ENCODE measurements around the gene CHMP2A. TPM values are rescaled to one million over a fixed set of nuclear protein-coding genes. Genes with fewer than 3 reads are reported as not detected.
"Not testable (repeated sequence)": the region's sequence is repeated elsewhere in the genome, so short reads cannot be mapped to it uniquely, and the experiment has no call there.

CHMP2A gene
- total RNA-seq, 1 experiment from 2014 or later, result 236 TPM

DNA sequence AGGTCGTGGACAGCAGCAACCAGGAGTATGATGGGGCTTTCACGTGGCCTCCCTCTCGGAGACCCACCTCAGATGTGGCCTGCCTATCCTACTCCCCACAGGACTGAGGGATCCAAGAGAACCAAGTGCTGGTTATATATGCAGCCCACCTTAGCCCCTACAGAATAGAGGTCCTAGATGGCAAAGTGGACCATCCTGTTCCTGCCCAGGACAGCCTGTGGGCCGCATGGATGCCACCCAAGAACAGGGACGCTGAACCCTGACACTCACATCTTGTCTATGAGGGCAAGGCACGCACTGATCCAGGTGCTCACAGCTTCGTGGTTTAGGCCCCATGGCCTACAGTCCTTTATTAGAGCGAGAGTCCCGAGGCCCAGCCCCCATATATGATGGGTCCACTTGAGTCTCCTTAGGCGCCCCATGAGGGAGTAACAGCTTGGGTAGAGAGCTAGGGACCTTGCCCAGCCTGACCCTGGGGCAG is 41.7 kb downstream of the CHMP2A start:
- peak; percentile 28 for DNase-seq (ENCODE audit: low spot score)

DNA sequence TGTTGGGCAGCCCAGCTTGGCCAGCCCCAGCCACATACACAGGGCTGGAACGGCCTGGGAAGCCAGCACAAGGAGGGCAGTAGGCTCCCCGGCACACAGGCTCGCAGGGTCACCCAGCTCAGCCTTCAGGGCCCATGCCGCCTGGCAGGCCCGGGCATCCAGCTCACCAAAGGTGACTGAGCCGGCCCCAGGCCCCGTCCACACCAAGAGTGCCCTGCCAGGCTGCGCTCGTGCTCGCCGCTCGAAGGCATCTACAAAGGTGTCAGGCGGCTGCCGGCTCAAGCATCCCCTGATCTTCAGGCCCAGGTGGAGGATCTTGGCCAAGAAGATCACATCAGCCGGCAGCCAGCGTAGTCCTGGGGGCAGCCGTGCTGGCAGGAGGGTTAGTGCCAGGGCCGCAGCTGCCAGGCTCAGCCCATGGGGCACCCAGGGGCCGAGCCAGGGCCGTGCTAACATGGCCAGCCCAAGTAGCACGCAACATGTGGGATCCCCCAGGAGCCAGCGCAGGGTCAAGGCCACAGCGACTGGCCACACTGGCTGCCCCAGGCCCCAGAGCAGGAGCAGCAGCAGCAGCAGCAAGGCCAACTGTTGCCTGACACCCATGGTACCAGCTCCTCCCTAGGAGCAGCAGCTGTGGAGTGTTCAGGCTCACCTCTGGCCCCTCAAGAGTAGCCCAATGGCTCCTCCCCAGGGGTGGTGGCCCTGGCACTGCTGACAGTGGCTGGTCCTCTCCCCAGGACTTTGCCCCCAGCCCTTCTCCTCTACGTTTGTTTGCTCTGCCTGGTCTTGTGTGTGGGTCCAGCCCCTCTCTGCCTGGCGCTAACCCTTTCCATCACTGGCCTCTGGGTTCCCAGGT is 43.3 kb downstream of the CHMP2A start, which contains the start of gene SLC27A5:
Gene SLC27A5, minus strand, starts transcription at position 640 of the 856 bp plus-strand sequence. Its CDS starts 37 bp downstream, at position 603.
- peak; percentile 61 for DNase-seq (ENCODE audit: low spot score)

DNA sequence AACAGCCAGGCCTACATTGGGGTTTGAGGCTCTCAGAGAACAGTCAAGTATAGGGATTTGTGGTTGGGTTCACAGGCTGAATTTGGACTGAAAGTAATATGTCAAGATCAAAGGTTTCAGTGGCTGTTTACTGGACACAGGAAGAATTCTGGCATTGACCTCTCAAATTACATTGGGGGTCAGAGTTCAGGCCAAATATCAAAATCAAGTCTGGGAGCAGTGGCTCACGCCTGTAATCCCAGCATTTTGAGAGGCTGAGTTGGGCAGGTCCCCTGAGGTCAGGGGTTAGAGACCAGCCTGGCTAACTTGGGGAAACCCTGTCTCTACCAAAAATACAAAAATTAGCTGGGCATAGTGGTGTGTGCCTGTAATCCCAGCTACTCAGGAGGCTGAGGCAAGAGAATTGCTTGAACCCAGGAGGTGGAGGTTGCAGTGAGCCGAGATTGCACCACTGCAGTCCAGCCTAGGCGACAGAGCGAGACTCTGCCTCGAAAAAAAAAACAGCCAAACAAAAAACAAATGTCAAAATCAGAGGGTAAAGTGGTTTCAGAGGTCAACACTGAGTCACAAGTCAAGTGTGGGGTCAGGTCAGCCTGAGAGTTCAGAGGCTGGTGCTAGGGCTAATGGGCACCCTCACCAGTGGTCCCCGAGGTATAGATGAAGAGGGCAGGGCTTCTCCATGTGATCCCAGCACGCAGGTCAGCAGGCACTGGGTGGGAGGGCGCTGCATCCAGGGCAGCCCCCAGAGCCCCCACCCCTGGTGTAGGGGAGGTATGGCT is 44.6 kb downstream of the CHMP2A start:
- DNase-seq (ENCODE audit: low spot score), result no peak

GRCh38 chr19:58509731-58510083 is 45.2 kb downstream of the CHMP2A start:
- DNase-seq (ENCODE audit: low spot score), result no peak

DNA sequence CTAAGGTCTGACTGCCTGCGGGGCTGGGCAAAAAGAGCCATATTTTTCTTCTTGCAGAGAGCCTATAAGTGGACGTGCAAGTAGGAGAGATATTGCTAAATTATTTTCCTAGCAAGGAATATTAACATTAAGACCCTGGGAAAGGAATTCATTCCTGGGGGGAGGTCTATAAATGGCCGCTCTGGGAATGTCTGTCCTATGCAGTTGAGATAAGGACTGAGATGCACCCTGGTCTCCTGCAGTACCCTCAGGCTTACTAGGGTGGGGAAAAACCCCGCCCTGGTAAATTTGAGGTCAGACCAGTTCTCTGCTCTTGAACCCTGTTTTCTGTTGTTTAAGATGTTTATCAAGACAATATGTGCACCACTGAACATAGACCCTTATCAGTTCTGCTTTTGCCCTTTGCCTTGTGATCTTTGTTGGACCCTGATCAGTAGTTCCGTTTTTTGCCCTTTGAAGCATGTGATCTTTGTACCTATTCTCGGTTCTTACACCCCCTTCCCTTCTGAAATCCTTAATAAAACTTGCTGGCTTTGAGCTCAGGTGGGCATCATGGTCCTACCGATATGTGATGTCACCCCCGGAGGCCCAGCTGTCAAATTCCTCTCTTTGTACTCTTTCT is 47.2 kb downstream of the CHMP2A start:
- not testable (repeated sequence) for DNase-seq (ENCODE audit: low spot score)

Small RNA genes lying within 50 kb of the gene (small RNA-seq; reads per million reads assigned to genes)
- gene MIR6807 (0.29 reads per million), gene RN7SL525P (not detected)

Other genes starting within 250 kb of the CHMP2A start
- 74.2 and 83.4 TPM in 2 replicates for gene ERVK3-1, start 249.7 kb downstream of the CHMP2A start, total RNA-seq (2014; rRNA removed; shearing (Covaris generic))
- 3.6 and 3.7 TPM in 2 replicates for gene ZSCAN22, start 228.1 kb downstream of the CHMP2A start, total RNA-seq (2014; rRNA removed; shearing (Covaris generic))
- 0.47 TPM in 1 of 2 replicates, not detected in the other for gene A1BG, start 201.6 kb downstream of the CHMP2A start, total RNA-seq (2014; rRNA removed; shearing (Covaris generic))
- 2.0 and 6.0 TPM in 2 replicates for gene ZNF497, start 192.4 kb downstream of the CHMP2A start, total RNA-seq (2014; rRNA removed; shearing (Covaris generic))
- 8.3 and 10.4 TPM in 2 replicates for gene ZNF837, start 174.1 kb downstream of the CHMP2A start, total RNA-seq (2014; rRNA removed; shearing (Covaris generic))
- gene RPS5, start 167.8 kb downstream of the CHMP2A start, total RNA-seq (2014; rRNA removed; shearing (Covaris generic)), result 5,822 and 6,132 TPM in 2 replicates
- gene RNF225, start 159.4 kb downstream of the CHMP2A start, total RNA-seq (2014; rRNA removed; shearing (Covaris generic)), result 0.58 and 0.99 TPM in 2 replicates
- gene ZNF584, start 146.5 kb downstream of the CHMP2A start, total RNA-seq (2014; rRNA removed; shearing (Covaris generic)), result 26.6 and 33.1 TPM in 2 replicates
- gene ZNF132, start 115.0 kb downstream of the CHMP2A start, total RNA-seq (2014; rRNA removed; shearing (Covaris generic)), result not detected in 2 replicates
- 10.4 and 20.9 TPM in 2 replicates for gene ZNF324B, start 103.5 kb downstream of the CHMP2A start, total RNA-seq (2014; rRNA removed; shearing (Covaris generic))
- 28.6 and 29.5 TPM in 2 replicates for gene ZNF324, start 88.0 kb downstream of the CHMP2A start, total RNA-seq (2014; rRNA removed; shearing (Covaris generic))
- gene ZNF446, start 78.8 kb downstream of the CHMP2A start, total RNA-seq (2014; rRNA removed; shearing (Covaris generic)), result 19.2 and 22.7 TPM in 2 replicates
- 60.6 and 74.5 TPM in 2 replicates for gene SLC27A5, start 43.1 kb downstream of the CHMP2A start, total RNA-seq (2014; rRNA removed; shearing (Covaris generic))
- gene ZBTB45, start 35.3 kb downstream of the CHMP2A start, total RNA-seq (2014; rRNA removed; shearing (Covaris generic)), result 25.6 and 27.4 TPM in 2 replicates
- 1,771 and 1,829 TPM in 2 replicates for gene TRIM28, start 11.0 kb downstream of the CHMP2A start, total RNA-seq (2014; rRNA removed; shearing (Covaris generic))
- 201 and 242 TPM in 2 replicates for gene UBE2M, start 3.5 kb upstream of the CHMP2A start, total RNA-seq (2014; rRNA removed; shearing (Covaris generic))
- 92.5 and 94.8 TPM in 2 replicates for gene MZF1, start 18.2 kb upstream of the CHMP2A start, total RNA-seq (2014; rRNA removed; shearing (Covaris generic))